HCT116 (cell line): ENCODE data around the gene MAGI3. TPM values are rescaled to one million over a fixed set of nuclear protein-coding genes. Genes with fewer than 3 reads are reported as not detected.

Experiments
- ATAC-seq: fragments of 200-7000 bp; cut with Tn5 transposase; 2 replicates; pipeline ENCODE4 v1.9.1; 2020; ENCODE audit warnings: mild to moderate bottlenecking, moderate library complexity
- BruUV-seq: library from RNA; stranded (reverse); fragments of 400-500 nt; replicated peaks from 2 replicates; lab custom pipeline; 2021; lab: Mats Ljungman, UMichigan
- CTCF ChIA-PET: fragments of 300-600 bp; sonication (Branson Sonifier 250); formaldehyde crosslinking; loops from one replicate; lab custom pipeline; 2021; ENCODE audit warnings: antibody characterized with exemption; lab: Charles Lee
- POLR2A ChIA-PET: fragments of 300-600, 350-600 bp; sonication (Branson Sonifier 250); formaldehyde crosslinking; loops from one replicate; lab custom pipeline; 2021; ENCODE audit warnings: antibody characterized with exemption; lab: Charles Lee
- RAD21 ChIA-PET, 2 experiments: fragments of 300-600 bp; sonication (Branson Sonifier 250); formaldehyde crosslinking; loops; one replicate each; lab custom pipeline; 2023; ENCODE audit warnings: low total read pairs in 2 of 2; ENCODE audit not compliant: uncharacterized antibody in 2 of 2, unreplicated experiment in 2 of 2, low non-redundant PET in 1 of 2; lab: Charles Lee
- DNase-seq: peaks from one replicate; pipeline ENCODE4 v3.0.0-alpha.2; 2010; ENCODE audit warnings: low read depth, low spot score
- H2AFZ ChIP-seq: fragments of 200-600 bp; shearing (Covaris generic), sonication (generic); 2 replicates; pipeline ENCODE4 v1.6.1; 2017; ENCODE audit warnings: low read depth, mixed run types, mixed read lengths, antibody characterized with exemption, low read length; ENCODE audit not compliant: poor library complexity, severe bottlenecking
- H3K27ac ChIP-seq: 2 replicates; pipeline ENCODE4 v1.5.1; 2012; ENCODE audit warnings: low read depth, low read length
- H3K27me3 ChIP-seq: fragments of 200-600 bp; sonication (generic); 2 replicates; pipeline ENCODE4 v1.6.1; 2016; ENCODE audit warnings: mixed run types, low read length, mixed read lengths; ENCODE audit not compliant: insufficient read depth
- H3K36me3 ChIP-seq, 2 experiments: fragments of 200-500 bp in 1 of 2; fragments of 200-600 bp in 1 of 2; sonication (Bioruptor generic) in 1 of 2; sonication (generic) in 1 of 2; 2 replicates each; pipeline versions ENCODE4 v1.5.1 to v1.6.1; 2014 to 2016; ENCODE audit warnings: low read length in 2 of 2, inconsistent platforms in 1 of 2, mixed read lengths in 1 of 2, mixed run types in 1 of 2; ENCODE audit not compliant: insufficient read depth in 2 of 2, control insufficient read depth in 1 of 2
- H3K4me1 ChIP-seq, 2 experiments: fragments of 200-600 bp in 1 of 2; sonication (generic) in 1 of 2; 2 replicates each; pipeline versions ENCODE4 v1.5.1 to v1.6.1; 2012 to 2017; ENCODE audit warnings: low read length in 2 of 2, inconsistent platforms in 1 of 2, mild to moderate bottlenecking in 1 of 2, mixed read lengths in 1 of 2, mixed run types in 1 of 2, moderate library complexity in 1 of 2; ENCODE audit not compliant: insufficient read depth in 2 of 2, control insufficient read depth in 1 of 2
- H3K4me2 ChIP-seq: fragments of 200-600 bp; sonication (generic); 2 replicates; pipeline ENCODE4 v1.6.1; 2017; ENCODE audit warnings: mixed run types, low read length, mixed read lengths
- H3K4me3 ChIP-seq, 2 experiments: fragments of 200-600 bp in 1 of 2; sonication (generic) in 1 of 2; replicated peaks in 1 of 2; 2 replicates each; pipeline ENCODE4 v1.5.1; 2011 to 2016; ENCODE audit warnings: low read length in 2 of 2, control low read depth in 1 of 2, low read depth in 1 of 2, mild to moderate bottlenecking in 1 of 2, mixed read lengths in 1 of 2, mixed run types in 1 of 2
- H3K79me2 ChIP-seq: fragments of 200-600 bp; sonication (generic); 2 replicates; pipeline ENCODE4 v1.6.1; 2017; ENCODE audit warnings: mild to moderate bottlenecking, mixed run types, low read length, moderate library complexity, mixed read lengths; ENCODE audit not compliant: insufficient read depth
- H3K9ac ChIP-seq: fragments of 200-600 bp; sonication (generic); 2 replicates; pipeline ENCODE4 v1.6.1; 2016; ENCODE audit warnings: low read length, mixed read lengths
- H3K9me2 ChIP-seq: fragments of 200-600 bp; sonication (generic), shearing (Covaris generic); 2 replicates; pipeline ENCODE4 v1.6.1; 2017; ENCODE audit warnings: mixed run types, mild to moderate bottlenecking, moderate library complexity; ENCODE audit not compliant: insufficient read depth
- H3K9me3 ChIP-seq, 2 experiments: fragments of 200-500 bp in 1 of 2; fragments of 200-600 bp in 1 of 2; sonication (Bioruptor generic) in 1 of 2; sonication (generic) in 1 of 2; 2 replicates each; pipeline ENCODE4 v1.6.1; 2014 to 2017; ENCODE audit warnings: low read length in 2 of 2, mixed read lengths in 2 of 2, inconsistent platforms in 1 of 2, low read depth in 1 of 2, mild to moderate bottlenecking in 1 of 2, mixed run types in 1 of 2, moderate library complexity in 1 of 2; ENCODE audit not compliant: control insufficient read depth in 1 of 2, insufficient read depth in 1 of 2
- H4K20me1 ChIP-seq: fragments of 200-600 bp; sonication (generic), shearing (Covaris generic); 2 replicates; pipeline ENCODE4 v1.6.1; 2017; ENCODE audit warnings: mixed run types, mild to moderate bottlenecking, moderate library complexity; ENCODE audit not compliant: insufficient read depth
- CBX3 ChIP-seq: IDR thresholded peaks from 2 replicates; pipeline ENCODE4 v1.6.1; 2012; ENCODE audit warnings: low read depth
- CEBPB ChIP-seq: IDR thresholded peaks from 2 replicates; pipeline ENCODE4 v1.6.1; 2012; ENCODE audit warnings: low read depth
- EGR1 ChIP-seq: IDR thresholded peaks from 2 replicates; pipeline ENCODE4 v1.6.1; 2012; ENCODE audit warnings: low read depth
- ELF1 ChIP-seq: IDR thresholded peaks from 2 replicates; pipeline ENCODE4 v1.6.1; 2012; ENCODE audit warnings: low read depth, borderline replicate concordance
- EZH2 ChIP-seq: fragments of 200-600 bp; sonication (generic); IDR thresholded peaks from 2 replicates; pipeline ENCODE4 v1.6.1; 2017; ENCODE audit warnings: antibody characterized with exemption, mixed run types
- EZH2phosphoT487 ChIP-seq: fragments of 200-600 bp; IDR thresholded peaks from 2 replicates; pipeline ENCODE4 v1.6.1; 2018; ENCODE audit warnings: antibody characterized with exemption, borderline replicate concordance
- FOSL1 ChIP-seq: IDR thresholded peaks from 2 replicates; pipeline ENCODE4 v1.6.1; 2012; ENCODE audit warnings: low read depth
- JUND ChIP-seq: IDR thresholded peaks from 2 replicates; pipeline ENCODE4 v1.6.1; 2012
- POLR2A ChIP-seq: IDR thresholded peaks from 2 replicates; pipeline ENCODE4 v1.7.0; 2011; ENCODE audit warnings: borderline replicate concordance; ENCODE audit not compliant: insufficient read depth, insufficient read length; ENCODE audit errors: extremely low read depth
- POLR2AphosphoS5 ChIP-seq: IDR thresholded peaks from 2 replicates; pipeline ENCODE4 v1.6.1; 2011; ENCODE audit warnings: mild to moderate bottlenecking, low read depth, low read length, moderate library complexity
- RAD21 ChIP-seq: IDR thresholded peaks from 2 replicates; pipeline ENCODE4 v1.6.1; 2012; ENCODE audit warnings: low read depth, mild to moderate bottlenecking
- SIN3A ChIP-seq: IDR thresholded peaks from 2 replicates; pipeline ENCODE4 v1.6.1; 2012; ENCODE audit warnings: low read depth
- SP1 ChIP-seq: IDR thresholded peaks from 2 replicates; pipeline ENCODE4 v1.6.1; 2012; ENCODE audit warnings: low read depth
- TCF7L2 ChIP-seq: IDR thresholded peaks from 2 replicates; pipeline ENCODE4 v1.7.0; 2011; ENCODE audit warnings: borderline replicate concordance, inconsistent platforms; ENCODE audit not compliant: insufficient read depth, insufficient read length; ENCODE audit errors: extremely low read depth
- ZFX ChIP-seq: fragments of 450-650 bp; IDR thresholded peaks from 2 replicates; pipeline ENCODE4 v1.6.1; 2017
- ZNF274 ChIP-seq: fragments of 200-500 bp; sonication (Bioruptor generic); IDR thresholded peaks from 2 replicates; pipeline ENCODE4 v1.6.1; 2014; ENCODE audit warnings: mild to moderate bottlenecking, low read depth, low read length, inconsistent platforms
- intact Hi-C: fragments of 100-400 bp; cut with micrococcal nuclease; formaldehyde crosslinking; loops from 2 replicates; pipeline ENCODE4 v1.10.0; 2022
- total RNA-seq: library from RNA; stranded (reverse); gene quantifications from one replicate; pipeline ENCODE4 v1.2.1, GENCODE V29; 2021; ENCODE audit not compliant: unreplicated experiment
- TF ChIP-seq, protein P1 (sequence below), 3 experiments: fragments of 200-600 bp in 1 of 3; sonication (generic) in 1 of 3; IDR thresholded peaks in 2 of 3; conservative IDR thresholded peaks in 1 of 3; 2 replicates each; pipeline ENCODE4 v1.5.1; 2012 to 2017; ENCODE audit warnings: low read depth in 2 of 3, low read length in 2 of 3, antibody characterized with exemption in 1 of 3, borderline replicate concordance in 1 of 3, control low read depth in 1 of 3, mild to moderate bottlenecking in 1 of 3, mixed read lengths in 1 of 3, mixed run types in 1 of 3, moderate library complexity in 1 of 3; ENCODE audit not compliant: insufficient read depth in 1 of 3
- TF ChIP-seq, protein P2 (sequence below): IDR thresholded peaks from 2 replicates; pipeline ENCODE4 v1.6.1; 2012
- TF ChIP-seq, protein P3 (sequence below): IDR thresholded peaks from 2 replicates; pipeline ENCODE4 v1.6.1; 2012
- TF ChIP-seq, protein P4 (sequence below): IDR thresholded peaks from 2 replicates; pipeline ENCODE4 v1.6.1; 2011; ENCODE audit warnings: mild to moderate bottlenecking, low read length, moderate library complexity; ENCODE audit not compliant: insufficient replicate concordance; ENCODE audit errors: extremely low read depth

Gene MAGI3
- total RNA-seq, 1 experiment from 2014 or later: 11.8 TPM

DNA sequence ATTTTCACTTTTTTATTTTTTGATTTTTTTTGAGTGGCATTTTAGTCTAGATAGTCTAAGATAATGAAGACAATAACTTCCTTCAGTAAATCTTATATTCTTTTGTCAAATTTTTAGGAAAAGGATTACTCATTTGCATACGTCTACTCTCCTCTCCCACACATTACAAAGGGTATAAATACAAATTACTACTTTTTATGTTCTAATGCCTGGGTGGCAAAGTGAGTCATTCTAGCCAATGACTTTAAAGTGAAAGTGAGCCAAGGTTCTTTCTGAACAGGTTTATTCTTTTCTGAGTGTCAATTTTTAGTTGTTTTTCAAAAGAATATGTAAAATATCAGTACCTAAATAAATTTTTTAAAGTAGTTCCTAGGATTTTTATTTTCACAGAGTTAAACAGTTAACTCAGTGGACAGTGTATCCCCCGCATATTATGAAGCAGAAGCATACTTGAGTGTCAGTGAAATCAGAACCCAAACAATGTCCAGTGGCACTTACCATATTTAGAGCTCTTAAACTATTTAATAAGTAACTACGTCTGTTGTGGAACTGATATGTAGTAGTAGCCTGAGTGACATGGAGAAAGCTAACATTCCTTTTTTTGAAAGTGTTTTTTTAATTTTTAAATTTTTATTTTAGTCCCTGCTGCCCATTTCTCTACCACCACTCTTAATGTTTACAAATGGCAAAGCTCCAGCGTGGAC is 227.3 kb downstream of the MAGI3 start:
- Histone ChIP-seq H3K4me3 (no peak overlapping the region), H3K9me2 (no peaks in the 10 kb centered on the region), H3K4me1 (no peaks in the 10 kb centered on the region), H3K4me2 (no peak overlapping the region), H3K27ac (no peak overlapping the region), H3K36me3 (no peaks in the 10 kb centered on the region), H3K79me2 (no peaks in the 10 kb centered on the region), H4K20me1 (no peaks in the 10 kb centered on the region), H2AFZ (no peak overlapping the region), H3K9me3 (no peaks in the 10 kb centered on the region), H3K9ac (no peak overlapping the region), H3K27me3 (no peaks in the 10 kb centered on the region)
- intact Hi-C loops: no loop called here
- DNase-seq (no peak), ATAC-seq (no peak)
- TF ChIP-seq ZFX: no peak
- TF ChIP-seq CBX3: no peak
- TF ChIP-seq EZH2phosphoT487: no peak
- TF ChIP-seq, protein P1, sequence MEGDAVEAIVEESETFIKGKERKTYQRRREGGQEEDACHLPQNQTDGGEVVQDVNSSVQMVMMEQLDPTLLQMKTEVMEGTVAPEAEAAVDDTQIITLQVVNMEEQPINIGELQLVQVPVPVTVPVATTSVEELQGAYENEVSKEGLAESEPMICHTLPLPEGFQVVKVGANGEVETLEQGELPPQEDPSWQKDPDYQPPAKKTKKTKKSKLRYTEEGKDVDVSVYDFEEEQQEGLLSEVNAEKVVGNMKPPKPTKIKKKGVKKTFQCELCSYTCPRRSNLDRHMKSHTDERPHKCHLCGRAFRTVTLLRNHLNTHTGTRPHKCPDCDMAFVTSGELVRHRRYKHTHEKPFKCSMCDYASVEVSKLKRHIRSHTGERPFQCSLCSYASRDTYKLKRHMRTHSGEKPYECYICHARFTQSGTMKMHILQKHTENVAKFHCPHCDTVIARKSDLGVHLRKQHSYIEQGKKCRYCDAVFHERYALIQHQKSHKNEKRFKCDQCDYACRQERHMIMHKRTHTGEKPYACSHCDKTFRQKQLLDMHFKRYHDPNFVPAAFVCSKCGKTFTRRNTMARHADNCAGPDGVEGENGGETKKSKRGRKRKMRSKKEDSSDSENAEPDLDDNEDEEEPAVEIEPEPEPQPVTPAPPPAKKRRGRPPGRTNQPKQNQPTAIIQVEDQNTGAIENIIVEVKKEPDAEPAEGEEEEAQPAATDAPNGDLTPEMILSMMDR (IDR thresholded peaks at IDR 0.05 in 2 of 3, conservative IDR thresholded peaks at IDR 0.05 in 1 of 3; ENCODE audit: borderline replicate concordance in 1 of 3, insufficient read depth in 1 of 3, low read depth in 2 of 3, low read length in 2 of 3): no peak
- no peak for TF ChIP-seq CEBPB
- TF ChIP-seq FOSL1: no peak
- TF ChIP-seq RAD21: no peak
- no peak for TF ChIP-seq POLR2AphosphoS5
- no peak for TF ChIP-seq ZNF274
- TF ChIP-seq EZH2: no peak
- TF ChIP-seq POLR2A: no peak
- TF ChIP-seq ELF1: no peak
- TF ChIP-seq, protein P2, sequence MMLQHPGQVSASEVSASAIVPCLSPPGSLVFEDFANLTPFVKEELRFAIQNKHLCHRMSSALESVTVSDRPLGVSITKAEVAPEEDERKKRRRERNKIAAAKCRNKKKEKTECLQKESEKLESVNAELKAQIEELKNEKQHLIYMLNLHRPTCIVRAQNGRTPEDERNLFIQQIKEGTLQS: no peak
- TF ChIP-seq, protein P3, sequence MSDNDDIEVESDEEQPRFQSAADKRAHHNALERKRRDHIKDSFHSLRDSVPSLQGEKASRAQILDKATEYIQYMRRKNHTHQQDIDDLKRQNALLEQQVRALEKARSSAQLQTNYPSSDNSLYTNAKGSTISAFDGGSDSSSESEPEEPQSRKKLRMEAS: no peak
- no peak for TF ChIP-seq SP1
- no peak for TF ChIP-seq EGR1
- TF ChIP-seq TCF7L2: no peak
- TF ChIP-seq, protein P4, sequence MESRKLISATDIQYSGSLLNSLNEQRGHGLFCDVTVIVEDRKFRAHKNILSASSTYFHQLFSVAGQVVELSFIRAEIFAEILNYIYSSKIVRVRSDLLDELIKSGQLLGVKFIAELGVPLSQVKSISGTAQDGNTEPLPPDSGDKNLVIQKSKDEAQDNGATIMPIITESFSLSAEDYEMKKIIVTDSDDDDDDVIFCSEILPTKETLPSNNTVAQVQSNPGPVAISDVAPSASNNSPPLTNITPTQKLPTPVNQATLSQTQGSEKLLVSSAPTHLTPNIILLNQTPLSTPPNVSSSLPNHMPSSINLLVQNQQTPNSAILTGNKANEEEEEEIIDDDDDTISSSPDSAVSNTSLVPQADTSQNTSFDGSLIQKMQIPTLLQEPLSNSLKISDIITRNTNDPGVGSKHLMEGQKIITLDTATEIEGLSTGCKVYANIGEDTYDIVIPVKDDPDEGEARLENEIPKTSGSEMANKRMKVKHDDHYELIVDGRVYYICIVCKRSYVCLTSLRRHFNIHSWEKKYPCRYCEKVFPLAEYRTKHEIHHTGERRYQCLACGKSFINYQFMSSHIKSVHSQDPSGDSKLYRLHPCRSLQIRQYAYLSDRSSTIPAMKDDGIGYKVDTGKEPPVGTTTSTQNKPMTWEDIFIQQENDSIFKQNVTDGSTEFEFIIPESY: no peak
- TF ChIP-seq SIN3A: no peak
- no peak for TF ChIP-seq JUND
- ChIA-PET CTCF (no interaction called here), POLR2A (no interaction called here), RAD21 (no interaction called here)
- BruUV-seq: no TSS peak
